Breast epithelium (tissue), 4 donors: ENCODE results near the gene TCEAL5. TPM values are rescaled to one million over a fixed set of nuclear protein-coding genes. Genes with fewer than 3 reads are reported as not detected.
"Not testable (repeated sequence)": the region's sequence is repeated elsewhere in the genome, so short reads cannot be mapped to it uniquely, and the experiment has no call there.

Experiments
- DNase-seq, 2 donors: peaks; one replicate each; pipeline ENCODE4 v3.0.0-alpha.2; 2019; ENCODE audit warnings: low spot score in 2 of 2
- H3K27ac ChIP-seq, 2 donors: fragments of 200-600 bp; sonication (generic) in 1 of 2; one replicate each; pipeline ENCODE4 v1.5.1; 2016 to 2019; ENCODE audit warnings: mild to moderate bottlenecking in 1 of 2
- H3K27me3 ChIP-seq, 2 donors: fragments of 200-600 bp; sonication (generic) in 1 of 2; one replicate each; pipeline versions ENCODE4 v1.5.1 to v1.6.0; 2017 to 2019; ENCODE audit warnings: control low read depth in 1 of 2, mild to moderate bottlenecking in 1 of 2
- H3K36me3 ChIP-seq: fragments of 200-600 bp; one replicate; pipeline ENCODE4 v1.5.1; 2019
- H3K4me1 ChIP-seq, 2 donors: fragments of 200-600 bp; sonication (generic); one replicate each; pipeline ENCODE4 v1.5.1; 2016 to 2019; ENCODE audit warnings: control low read depth in 1 of 2
- H3K4me3 ChIP-seq, 3 donors: fragments of 200-600 bp; sonication (generic); 1 replicate in 2 of 3; 2 replicates in 1 of 3; pipeline ENCODE4 v1.5.1; 2016 to 2019; ENCODE audit warnings: mild to moderate bottlenecking in 3 of 3, moderate library complexity in 2 of 3
- H3K9me3 ChIP-seq, 2 donors: fragments of 200-600 bp; sonication (generic) in 1 of 2; one replicate each; pipeline ENCODE4 v1.5.1; 2016 to 2019; ENCODE audit warnings: control low read depth in 1 of 2
- CTCF ChIP-seq, 3 donors: fragments of 450-650 bp; IDR thresholded peaks; one replicate each; pipeline ENCODE4 v1.5.1; 2016 to 2017; ENCODE audit warnings: antibody characterized with exemption in 3 of 3, mild to moderate bottlenecking in 3 of 3, moderate library complexity in 3 of 3
- POLR2A ChIP-seq: fragments of 450-650 bp; IDR thresholded peaks from one replicate; pipeline ENCODE4 v1.6.1; 2016; ENCODE audit warnings: antibody characterized with exemption, mild to moderate bottlenecking, moderate library complexity
- POLR2AphosphoS5 ChIP-seq, 3 donors: sonication (generic); formaldehyde crosslinking; IDR thresholded peaks; one replicate each; pipeline ENCODE4 v1.6.1; 2017; ENCODE audit warnings: antibody characterized with exemption in 3 of 3
- intact Hi-C: fragments of 100-400 bp; cut with DNase I; formaldehyde crosslinking; loops from one replicate; pipeline ENCODE4 v1.15.1; 2023; ENCODE audit warnings: low total_unique reads
- total RNA-seq, 3 donors: library from RNA; depleted of rRNA; stranded (reverse); fragments of >200 nt; gene quantifications; one replicate each; pipeline ENCODE4 v1.1.0, GENCODE V29; 2016

The TCEAL5 gene
- total RNA-seq = 1 to 10 TPM in 1 of 3 donors, under 1 TPM in 1, not detected in 1; 0.88 to 1.3 TPM

DNA sequence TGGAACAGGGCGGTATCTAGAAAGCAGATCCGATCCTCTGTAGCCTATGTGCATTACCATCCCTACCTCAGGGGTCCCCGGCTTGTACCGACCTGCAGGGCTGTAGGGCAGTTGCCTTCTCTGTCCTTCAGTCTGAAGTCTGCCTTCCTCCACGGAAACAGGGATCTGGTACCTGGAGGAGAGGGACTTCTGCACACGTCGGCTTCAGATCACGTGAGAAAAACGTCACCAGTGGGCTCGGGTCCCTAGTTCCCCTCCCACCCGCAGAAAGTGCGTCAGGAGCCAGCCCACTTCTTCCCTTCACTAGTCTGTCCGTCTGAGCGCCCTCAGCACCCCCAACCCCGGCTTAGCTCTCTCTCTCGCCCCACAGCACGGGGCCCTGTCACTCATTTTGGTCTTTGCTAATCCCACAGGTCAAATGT lies at the start of gene TCEAL5:
Gene TCEAL5 (minus strand): TSS at position 170 of the 422 bp plus-strand sequence. CDS start 2,187 bp downstream, outside the sequence.
- no peaks in the 10 kb centered on the region for H3K4me1 ChIP-seq
- H3K4me3 ChIP-seq = peak within 1 kb of the TSS in 2 of 3 donors; percentile 40 to 56
- no peaks in the 10 kb centered on the region for H3K9me3 ChIP-seq
- no peak for TF ChIP-seq POLR2A
- no peak for TF ChIP-seq CTCF (IDR thresholded peaks at IDR 0.05)
- TF ChIP-seq POLR2AphosphoS5 (IDR thresholded peaks at IDR 0.05) = no peak
- H3K27me3 ChIP-seq = peaks cover 3 to 76% of the 10 kb centered on the region in 2 donors
- intact Hi-C loops = no loop called here
- H3K27ac ChIP-seq = peak within 1 kb of the TSS in 1 of 2 donors; percentile 40
- peak in 1 of 2 donors; percentile 19 for DNase-seq
- H3K36me3 ChIP-seq = no peaks in the 10 kb centered on the region

DNA sequence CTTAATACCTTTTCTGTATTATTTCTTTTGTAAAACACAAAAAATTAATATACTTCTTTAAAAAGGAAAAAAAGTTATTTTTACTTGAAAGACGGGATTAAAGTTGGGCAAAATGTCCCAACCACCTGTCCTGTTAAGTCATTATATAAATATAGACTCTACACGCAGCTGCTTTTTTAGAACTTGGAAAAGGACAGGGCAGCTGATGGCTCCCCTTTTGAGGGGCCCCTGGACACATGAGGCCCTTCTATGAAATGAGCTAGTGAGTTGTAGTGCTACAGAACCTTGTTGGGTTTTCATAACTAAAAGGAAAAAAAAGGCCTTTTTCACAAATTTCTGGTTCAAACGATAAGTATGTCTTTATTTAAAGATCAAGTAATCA lies 34.8 kb upstream of the TCEAL5 start:
- H3K4me3 ChIP-seq = peak overlapping the region in 1 of 3 donors; percentile 59
- H3K4me1 ChIP-seq = no peaks in the 10 kb centered on the region
- intact Hi-C loops = no loop called here
- no peak for TF ChIP-seq CTCF (IDR thresholded peaks at IDR 0.05)
- TF ChIP-seq POLR2AphosphoS5 (IDR thresholded peaks at IDR 0.05) = no peak
- TF ChIP-seq POLR2A = no peak
- peaks cover 0 to 46% of the 10 kb centered on the region in 2 donors for H3K27me3 ChIP-seq
- no peaks in the 10 kb centered on the region for H3K36me3 ChIP-seq
- peak overlapping the region in 1 of 2 donors; percentile 78 for H3K27ac ChIP-seq
- H3K9me3 ChIP-seq = no peaks in the 10 kb centered on the region
- DNase-seq = no peak

- Histone ChIP-seq H3K27ac (peak within 1 kb of the TSS; percentile 78), H3K36me3 (no peaks in the 10 kb centered on the region), H3K4me1 (no peaks in the 10 kb centered on the region), H3K9me3 (no peaks in the 10 kb centered on the region), H3K27me3 (peaks cover 0 to 51% of the 10 kb centered on the region in 2 donors), H3K4me3 (peak within 1 kb of the TSS; percentile 38 to 72 (median 59))
- TF ChIP-seq POLR2A (peak; percentile 57), CTCF (IDR thresholded peaks at IDR 0.05) (no peak), POLR2AphosphoS5 (IDR thresholded peaks at IDR 0.05) (peak in 2 of 3 donors; percentile 71 to 87)
- intact Hi-C loops = no loop called here
- DNase-seq = peak; percentile 76 to 84
Observed at GRCh38 chrX:103310555-103311398, 34.2 kb upstream of the TCEAL5 start, which contains the start of gene BEX2. Gene BEX2 (minus strand): TSS chrX:103310990. CDS start chrX:103309976, 1,014 bp downstream.

- Histone ChIP-seq H3K27ac (peak overlapping the region; percentile 78), H3K27me3 (peaks cover 0 to 51% of the 10 kb centered on the region in 2 donors), H3K36me3 (no peaks in the 10 kb centered on the region), H3K9me3 (no peaks in the 10 kb centered on the region), H3K4me3 (peak overlapping the region; percentile 38 to 72 (median 59)), H3K4me1 (no peaks in the 10 kb centered on the region)
- TF ChIP-seq POLR2A = no peak
- no peak for TF ChIP-seq POLR2AphosphoS5 (IDR thresholded peaks at IDR 0.05)
- no peak for TF ChIP-seq CTCF (IDR thresholded peaks at IDR 0.05)
- intact Hi-C loops = no loop called here
- DNase-seq = no peak
Observed at GRCh38 chrX:103309860-103310554, 33.5 kb upstream of the TCEAL5 start.

DNA sequence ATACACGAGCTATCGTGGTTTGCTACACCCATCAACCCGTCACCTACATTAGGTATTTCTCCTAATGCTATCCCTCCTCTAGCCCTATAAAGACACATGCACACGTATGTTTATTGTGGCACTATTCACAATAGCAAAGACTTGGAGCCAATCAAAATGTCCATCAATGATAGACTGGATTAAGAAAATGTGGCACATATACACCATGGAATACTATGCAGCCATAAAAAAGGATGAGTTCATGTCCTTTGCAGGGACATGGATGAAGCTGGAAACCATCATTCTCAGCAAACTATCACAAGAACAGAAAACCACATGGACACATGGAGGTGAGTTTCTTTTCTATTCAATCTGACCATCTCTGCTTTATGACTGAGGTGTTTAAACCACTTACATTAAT lies 29.1 kb upstream of the TCEAL5 start:
- DNase-seq, H3K4me1 ChIP-seq, H3K27ac ChIP-seq, intact Hi-C loops, H3K9me3 ChIP-seq, H3K36me3 ChIP-seq, H3K4me3 ChIP-seq: not testable (repeated sequence)
- H3K27me3 ChIP-seq = peaks cover 0 to 46% of the 10 kb centered on the region in 2 donors
